Heart right ventricle (tissue), 16 donors: ENCODE results near the gene RAB9A. TPM values are rescaled to one million over a fixed set of nuclear protein-coding genes. Genes with fewer than 3 reads are reported as not detected.
A peak's percentile ranks its signal among the peaks of the same experiment; 100 is the strongest.
"Not testable (repeated sequence)": the region's sequence is repeated elsewhere in the genome, so short reads cannot be mapped to it uniquely, and the experiment has no call there.

Experiments
- ATAC-seq, 8 donors: fragments of 200-7000 bp; cut with Tn5 transposase; one replicate each; pipeline ENCODE4 v1.9.1; 2020; ENCODE audit warnings: mild to moderate bottlenecking in 8 of 8, moderate library complexity in 8 of 8, moderate number of reproducible peaks in 1 of 8
- DNase-seq, 2 donors: peaks; one replicate each; pipeline ENCODE4 v3.0.0-alpha.2; 2020
- H3K27ac ChIP-seq, 10 donors: fragments of 200-600 bp; sonication (generic) in 2 of 10; one replicate each; pipeline versions ENCODE4 v1.5.0 to v1.8.0; 2020 to 2022; ENCODE audit warnings: mild to moderate bottlenecking in 3 of 10
- H3K27me3 ChIP-seq, 7 donors: fragments of 200-600 bp; one replicate each; pipeline ENCODE4 v1.8.0; 2021 to 2022; ENCODE audit warnings: mild to moderate bottlenecking in 2 of 7
- H3K36me3 ChIP-seq, 9 donors: fragments of 200-600 bp; sonication (generic) in 1 of 9; one replicate each; pipeline versions ENCODE4 v1.5.0 to v1.8.0; 2020 to 2022; ENCODE audit warnings: mild to moderate bottlenecking in 2 of 9
- H3K4me1 ChIP-seq, 9 donors: fragments of 200-600 bp; sonication (generic) in 1 of 9; one replicate each; pipeline versions ENCODE4 v1.5.0 to v1.8.0; 2020 to 2022; ENCODE audit warnings: mild to moderate bottlenecking in 4 of 9
- H3K4me3 ChIP-seq, 10 donors: fragments of 200-600 bp; sonication (generic) in 2 of 10; one replicate each; pipeline versions ENCODE4 v1.5.0 to v1.8.0; 2020 to 2022; ENCODE audit warnings: mild to moderate bottlenecking in 7 of 10, moderate library complexity in 2 of 10
- H3K9me3 ChIP-seq, 11 donors: fragments of 200-600 bp in 10 of 11; sonication (generic) in 2 of 11; one replicate each; pipeline versions ENCODE4 v1.5.0 to v1.8.0; 2013 to 2022; ENCODE audit warnings: mild to moderate bottlenecking in 2 of 11, control low read depth in 1 of 11, moderate library complexity in 1 of 11
- CTCF ChIP-seq, 9 donors: fragments of 200-600 bp; sonication (generic) in 2 of 9; IDR thresholded peaks; one replicate each; pipeline versions ENCODE4 v1.5.0 to v1.8.0; 2021 to 2022; ENCODE audit warnings: antibody characterized with exemption in 9 of 9, mild to moderate bottlenecking in 5 of 9, moderate library complexity in 1 of 9
- WGBS, 2 donors: extraction: QIAGEN DNeasy Blood & Tissue Kit; methylation state at CpG; one replicate each; pipeline ENCODE4 v1.1.7; 2013; ENCODE audit warnings: inconsistent platforms in 1 of 2; 5-methylcytosine and 5-hydroxymethylcytosine counted together
- intact Hi-C, 10 donors: fragments of 100-400 bp; cut with DNase I; formaldehyde crosslinking; loops; one replicate each; pipeline versions ENCODE4 v1.11.1 to v1.14.2; 2022
- polyA plus RNA-seq, 2 donors: library from polyadenylated mRNA; stranded (reverse); fragments of 200-250 nt; gene quantifications; one replicate each; pipeline ENCODE4 v1.2.3, GENCODE V29; 2013
- total RNA-seq, 10 donors: library from RNA; stranded (reverse); fragmentation: NEBNext Ultra II Directional in 3 of 10; extraction: Animal tissue kit (Norgen Biotek cat#: 25700) in 3 of 10; gene quantifications; one replicate each; pipeline versions ENCODE4 v1.2.1 to v1.2.4, GENCODE V29; 2021 to 2023
- donor health status: Arrhythmogenic right ventricular cardiomyopathy.
- donor health status: ischemic (EF 13 %, LVEDD 7.1; RV severe dilation, severe dysfunction).
- donor health status: healthy with polysubstance abuse.
- donor health status: DM: no; HTN: yes; CAD: no.
- donor health status: DM: no; HTN: no; CAD: no.
- donor health status: ischemic (EF 25% LVEDD 6.9; RV normal size, moderate dysfunction).
- donor health status: ischemic (EF 25% LVEDD 5.7; RV mildly dilated, moderate dysfunction).
- donor health status: healthy.
- donor health status: DM: yes; HTN: yes; CAD: no.
- donor health status: Ischemic cardiomyopathy.
- donor health status: ischemic (EF 35%, LVEDD 5.7; RV mildly dilated, moderate dysfunction).
- donor health status: nonischemic (EF 11% LVEDD 7.7; RV severe dilation, severe dysfunction).
- donor health status: DM: yes; HTN: yes; CAD: no.
- donor health status: PGD.
- donor health status: ischemic (EF 29% LVEDD 5.4; RV normal size, mild dysfunction).
- donor health status: nonischemic (EF 23%, LVEDD 6.1; RV moderate dilation, normal function).

The RAB9A gene
- total and polyA plus RNA-seq, 12 donors = 5.1 to 28.9 (median 19.5) TPM

DNA sequence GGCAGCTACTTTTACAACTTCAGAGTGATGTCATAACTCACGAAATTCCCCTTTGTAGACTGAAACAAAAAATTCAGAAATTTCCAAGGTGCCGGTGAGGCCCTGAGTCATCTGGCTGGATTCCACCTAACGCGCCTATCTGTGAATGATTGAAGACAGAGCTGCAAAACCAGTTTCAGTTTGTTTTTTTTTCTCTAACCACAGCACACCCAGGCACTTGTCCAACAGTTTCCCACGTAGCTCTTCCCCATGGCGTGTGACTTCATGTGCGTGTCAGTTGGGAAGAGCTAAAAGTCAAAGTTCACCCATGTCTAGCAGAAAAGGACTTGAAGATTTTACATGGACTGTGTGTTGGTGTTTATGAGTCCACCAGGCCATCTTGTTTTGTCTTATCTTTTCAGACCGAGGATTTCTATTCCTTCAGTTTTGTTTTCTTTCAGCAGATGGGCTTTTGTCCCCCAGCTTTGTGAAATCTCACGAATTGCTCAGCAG is 19.6 kb upstream of the RAB9A start:
- H3K4me1 ChIP-seq = peaks cover 0 to 14% (median 0%) of the 10 kb centered on the region in 9 donors
- peaks cover 0 to 30% (median 0%) of the 10 kb centered on the region in 7 donors for H3K27me3 ChIP-seq
- intact Hi-C loops = loop anchor here in 2 of 10 donors (5.0 to 10.0 kb wide), 2 partner anchors 63 to 76 kb away; partner anchors contain the start of genes OFD1 (in 1 of the 2) and TRAPPC2 (in 1 of the 2)
- H3K4me3 ChIP-seq = no peak overlapping the region
- peak in 7 of 8 donors; percentile 67 to 91 (median 85) for ATAC-seq
- peaks cover 0 to 15% (median 0%) of the 10 kb centered on the region in 9 donors for H3K36me3 ChIP-seq
- peak in 1 of 2 donors; percentile 59 for DNase-seq
- H3K27ac ChIP-seq = peak overlapping the region in 8 of 10 donors; percentile 10 to 64 (median 54)
- no peaks in the 10 kb centered on the region for H3K9me3 ChIP-seq
- TF ChIP-seq CTCF (IDR thresholded peaks at IDR 0.05) = no peak
- WGBS, 2 donors = 19 to 35% methylated on average over 9 of the region's 9 CpGs

DNA sequence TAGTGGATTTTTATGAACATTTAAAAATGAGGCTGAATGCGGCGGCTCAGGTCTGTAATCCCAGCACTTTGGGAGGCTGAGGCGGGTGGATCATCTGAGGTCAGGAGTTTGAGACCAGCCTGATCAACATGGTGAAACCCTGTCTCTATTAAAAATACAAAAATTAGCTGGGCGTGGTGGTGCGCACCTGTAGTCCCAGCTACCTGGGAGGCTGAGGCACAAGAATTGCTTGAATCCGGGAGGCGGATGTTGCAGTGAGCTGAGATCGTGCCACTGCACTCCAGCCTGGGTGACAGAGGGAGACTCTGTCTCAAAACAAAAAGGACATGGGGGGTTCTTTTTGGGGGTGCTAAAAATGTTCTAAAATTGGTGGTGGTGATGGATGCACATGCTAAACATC is 19.2 kb upstream of the RAB9A start:
- intact Hi-C loops = loop anchor here in 2 of 10 donors (5.0 to 10.0 kb wide), 2 partner anchors 63 to 75 kb away; partner anchors contain the start of genes OFD1 (in 1 of the 2) and TRAPPC2 (in 1 of the 2)
- not testable (repeated sequence) for H3K4me3 ChIP-seq

GRCh38 chrX:13670197-13670596 is 18.7 kb upstream of the RAB9A start:
- DNase-seq (no peak), ATAC-seq (no peak)
- peaks cover 0 to 8% (median 0%) of the 10 kb centered on the region in 9 donors for H3K36me3 ChIP-seq
- intact Hi-C loops = no loop called here
- TF ChIP-seq CTCF (IDR thresholded peaks at IDR 0.05) = no peak
- H3K27ac ChIP-seq = no peak overlapping the region
- peaks cover 0 to 30% (median 0%) of the 10 kb centered on the region in 7 donors for H3K27me3 ChIP-seq
- WGBS, 2 donors = 96 to 100% methylated on average over 5 of the region's 5 CpGs
- no peak overlapping the region for H3K4me3 ChIP-seq
- peaks cover 0 to 9% (median 0%) of the 10 kb centered on the region in 9 donors for H3K4me1 ChIP-seq
- no peaks in the 10 kb centered on the region for H3K9me3 ChIP-seq

More for the DNA sequence above, 19.2 kb upstream of the RAB9A start:
- H3K4me1 ChIP-seq, DNase-seq, H3K9me3 ChIP-seq, ATAC-seq: not testable (repeated sequence)
- Histone ChIP-seq H3K36me3 (peaks cover 0 to 11% (median 0%) of the 10 kb centered on the region in 9 donors), H3K27me3 (peaks cover 0 to 30% (median 0%) of the 10 kb centered on the region in 7 donors), H3K27ac (peak overlapping the region in 8 of 10 donors; percentile 10 to 64 (median 54))
- 97% methylated on average over 8 of the region's 8 CpGs for WGBS, 2 donors

- peaks cover 0 to 9% (median 0%) of the 10 kb centered on the region in 9 donors for H3K4me1 ChIP-seq
These were observed 15.9 kb upstream of the RAB9A start for GRCh38 chrX:13673016-13673415.

More at GRCh38 chrX:13673016-13673415, 15.9 kb upstream of the RAB9A start:
- Histone ChIP-seq H3K27me3 (peaks cover 0 to 25% (median 0%) of the 10 kb centered on the region in 7 donors), H3K9me3 (no peaks in the 10 kb centered on the region), H3K27ac (no peak overlapping the region), H3K4me3 (no peak overlapping the region), H3K36me3 (peaks cover 0 to 4% (median 0%) of the 10 kb centered on the region in 9 donors)
- DNase-seq (no peak), ATAC-seq (no peak)
- intact Hi-C loops = no loop called here
- no peak for TF ChIP-seq CTCF (IDR thresholded peaks at IDR 0.05)
